Measurements from ENCODE around the gene ADAM21.
A peak's percentile ranks its signal among the peaks of the same experiment; 100 is the strongest.
"Not testable (repeated sequence)": the region's sequence is repeated elsewhere in the genome, so short reads cannot be mapped to it uniquely, and the experiment has no call there.

ADAM21 gene

GRCh38 chr14:70451874-70452273 lies at the start of gene ADAM21:
Gene ADAM21, plus strand, starts transcription at chr14:70452174. Its CDS starts 5,326 bp downstream, at chr14:70457500.
- no peak for DNase-seq

- DNase-seq: not testable (repeated sequence)
These were observed 48.6 kb upstream of the ADAM21 start for GRCh38 chr14:70403335-70403734.

DNA sequence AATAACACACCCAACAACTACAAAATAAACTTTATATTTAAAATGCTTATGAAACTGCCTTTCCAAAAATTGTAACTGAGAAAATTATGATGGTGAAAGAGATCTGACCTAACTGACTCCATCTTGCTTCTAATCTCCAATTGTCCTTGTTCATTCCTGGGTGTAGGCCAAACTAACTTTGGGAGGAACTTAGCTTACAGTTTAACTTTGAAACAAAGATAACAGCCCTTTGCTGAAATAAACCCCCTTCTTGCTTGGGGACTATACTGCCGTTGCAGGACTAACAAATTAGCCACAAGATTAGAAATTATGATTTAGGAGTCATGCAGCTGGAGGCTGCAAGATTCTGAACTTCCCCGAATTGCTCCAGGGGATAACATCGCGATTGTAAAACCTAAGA lies 45.8 kb upstream of the ADAM21 start:
- not testable (repeated sequence) for DNase-seq

- no peak for DNase-seq
These were observed 44.4 kb upstream of the ADAM21 start for GRCh38 chr14:70407621-70408020.

GRCh38 chr14:70415788-70416187 lies 36.2 kb upstream of the ADAM21 start:
- no peak for DNase-seq

GRCh38 chr14:70416338-70416724 lies 35.6 kb upstream of the ADAM21 start:
- no peak for DNase-seq

DNA sequence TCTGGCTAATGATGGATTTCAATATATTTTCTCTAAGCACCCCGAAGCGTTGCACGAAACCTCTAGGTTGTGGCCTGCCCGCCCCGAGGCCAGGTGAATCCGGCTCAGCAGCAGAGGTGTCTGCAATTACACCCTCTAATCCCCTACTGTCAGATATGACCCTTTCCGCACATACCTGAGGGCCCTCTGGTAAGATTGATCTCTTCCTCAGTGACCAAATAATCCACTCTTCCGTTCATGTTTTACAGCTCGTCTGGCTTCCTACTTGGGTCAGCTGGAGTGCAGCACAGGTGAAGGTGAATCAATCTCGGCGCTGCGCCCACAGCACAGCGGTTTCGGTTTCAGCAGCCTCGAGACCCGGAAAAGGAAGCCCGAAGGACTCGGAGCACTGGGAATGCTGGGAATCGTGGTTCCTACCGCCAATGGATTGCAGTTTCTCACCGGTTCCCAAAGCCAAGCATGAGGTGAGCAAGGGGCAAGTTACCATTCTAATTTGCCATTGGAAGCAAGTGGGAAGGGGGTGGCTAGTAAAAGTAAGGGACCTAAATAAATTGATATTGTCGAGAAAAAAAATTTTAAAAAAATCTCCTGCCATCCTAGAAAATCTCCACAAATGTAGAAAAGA lies 35.1 kb upstream of the ADAM21 start, which contains the start of gene SYNJ2BP:
TSS of gene SYNJ2BP (minus strand) at position 366 of the 625 bp plus-strand sequence. CDS start at position 239, 127 bp downstream.
- peak; percentile 67 for DNase-seq

DNA sequence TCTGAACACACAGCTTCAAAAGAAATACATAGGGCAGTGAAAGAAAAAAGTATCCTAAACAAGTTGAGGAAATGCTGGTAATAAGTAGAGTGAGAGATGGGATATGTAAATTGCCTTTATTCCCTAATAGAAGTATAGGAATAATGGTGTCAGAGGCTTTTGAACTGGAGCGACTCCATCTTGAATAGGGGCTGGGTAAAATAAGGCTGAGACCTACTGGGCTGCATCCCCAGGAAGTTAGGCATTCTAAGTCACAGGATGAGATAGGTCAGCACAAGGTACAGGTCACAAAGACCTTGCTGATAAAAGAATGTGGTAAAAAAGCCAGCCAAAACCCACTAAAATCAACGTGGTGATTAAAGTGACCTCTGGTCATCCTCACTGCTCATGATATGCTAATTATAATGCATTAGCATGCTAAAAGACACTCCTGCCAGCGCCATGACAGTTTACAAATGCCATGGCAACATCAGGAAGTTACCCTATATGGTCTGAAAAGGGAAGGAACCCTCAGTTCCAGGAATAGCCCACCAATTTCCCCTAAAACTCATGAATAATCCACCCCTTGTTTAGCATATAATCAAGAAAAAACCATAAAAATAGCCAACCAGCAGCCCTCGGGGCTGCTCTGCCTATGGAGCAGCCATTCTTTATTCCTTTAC lies 32.6 kb upstream of the ADAM21 start:
- not testable (repeated sequence) for DNase-seq

DNA sequence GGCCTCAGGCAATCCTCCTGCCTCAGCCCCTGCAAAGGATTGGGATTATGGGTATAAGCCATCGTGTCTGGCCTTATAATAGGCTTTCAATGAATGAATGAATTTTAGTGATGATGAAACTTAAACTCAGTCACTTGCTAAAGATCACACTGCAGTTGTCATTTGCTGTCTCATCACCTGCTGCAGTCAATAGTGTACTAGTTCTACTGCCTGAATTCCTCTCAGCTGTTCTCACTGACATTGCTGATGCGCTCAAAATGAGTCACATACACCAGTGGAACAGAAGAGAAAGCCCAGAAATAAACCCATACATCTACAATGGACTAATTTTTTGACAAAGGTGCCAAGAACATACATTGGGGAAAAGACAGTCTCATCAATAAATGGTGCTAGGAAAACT lies 29.4 kb upstream of the ADAM21 start:
- DNase-seq: no peak

GRCh38 chr14:70425354-70425753 lies 26.6 kb upstream of the ADAM21 start:
- no peak for DNase-seq

- not testable (repeated sequence) for DNase-seq
These were observed 25.4 kb upstream of the ADAM21 start for GRCh38 chr14:70426555-70426954.

- no peak for DNase-seq
These were observed 15.1 kb upstream of the ADAM21 start for GRCh38 chr14:70436867-70437266.

DNA sequence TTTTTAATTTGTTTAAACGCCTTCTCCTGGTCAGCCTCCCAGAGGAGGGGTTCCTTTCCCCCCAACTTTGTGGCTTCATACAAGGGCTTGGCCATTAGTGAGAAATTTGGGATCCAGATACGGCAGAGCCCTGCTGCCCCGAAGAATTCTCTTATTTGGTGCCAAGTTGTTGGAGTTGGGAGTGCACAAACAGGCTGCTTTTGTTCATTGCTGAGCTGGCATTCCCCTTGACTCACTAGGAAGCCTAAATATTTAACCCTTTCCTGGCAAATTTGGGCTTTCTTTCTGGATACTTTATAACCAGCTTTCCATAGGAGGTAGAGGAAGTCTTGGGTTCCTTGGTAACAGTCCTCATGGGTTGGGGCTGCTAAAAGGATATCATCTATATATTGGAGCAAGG lies 10.3 kb upstream of the ADAM21 start:
- no peak for DNase-seq

- no peak for DNase-seq
These were observed 9.2 kb upstream of the ADAM21 start for GRCh38 chr14:70442750-70443149.

DNA sequence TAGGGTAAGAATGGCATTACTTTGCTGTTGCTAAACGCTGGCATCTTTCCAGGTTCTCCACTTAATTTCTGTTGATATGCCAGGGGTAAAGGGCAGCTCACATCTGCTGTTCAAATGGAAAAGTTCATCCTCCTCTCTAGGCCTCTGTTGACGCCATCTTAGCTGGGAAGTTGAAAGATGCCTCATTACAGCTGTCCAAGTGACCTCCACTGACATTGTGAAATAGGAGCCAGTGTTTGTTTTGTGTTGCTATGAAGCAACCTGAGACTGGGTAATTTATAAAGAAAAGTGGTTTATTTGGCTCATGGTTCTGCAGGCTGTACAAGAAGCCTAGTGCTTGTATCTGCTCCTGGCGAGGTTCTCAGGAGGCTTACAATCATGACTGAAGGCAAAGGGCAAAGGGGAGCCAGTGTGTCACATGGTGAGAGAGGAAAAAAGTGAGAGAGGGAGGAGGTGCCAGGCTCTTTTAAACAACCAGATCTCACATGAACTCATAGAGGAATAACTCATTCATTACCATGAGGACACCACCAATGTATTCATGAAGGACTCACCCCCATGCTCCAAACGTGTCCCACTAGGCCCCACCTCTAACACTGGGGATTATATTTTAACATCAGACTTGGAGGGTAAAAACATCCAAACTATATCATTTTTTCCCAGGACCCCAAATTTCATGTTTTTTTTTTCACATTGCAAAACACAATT lies 3.2 kb upstream of the ADAM21 start:
- DNase-seq: no peak

DNA sequence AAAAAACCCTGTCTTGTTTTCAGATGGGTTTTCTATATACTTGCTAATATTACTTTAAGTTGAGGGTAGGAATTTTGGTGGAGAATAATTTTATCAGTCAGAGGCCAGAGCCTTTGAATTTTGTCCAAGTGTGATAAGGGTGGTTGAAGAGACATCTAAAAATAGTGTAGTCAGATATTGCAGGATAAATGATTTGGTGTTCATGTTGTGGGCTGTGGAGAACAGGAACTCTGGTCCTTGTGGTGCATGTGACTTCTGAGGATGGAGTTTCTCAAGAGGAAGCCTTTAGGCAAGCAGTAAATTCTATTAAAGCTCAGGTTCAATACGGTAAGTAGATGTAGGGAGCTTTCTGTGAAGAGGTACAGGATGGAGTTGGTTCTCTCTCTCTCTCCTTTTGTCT lies 2.8 kb downstream of the ADAM21 start:
- DNase-seq: no peak

DNA sequence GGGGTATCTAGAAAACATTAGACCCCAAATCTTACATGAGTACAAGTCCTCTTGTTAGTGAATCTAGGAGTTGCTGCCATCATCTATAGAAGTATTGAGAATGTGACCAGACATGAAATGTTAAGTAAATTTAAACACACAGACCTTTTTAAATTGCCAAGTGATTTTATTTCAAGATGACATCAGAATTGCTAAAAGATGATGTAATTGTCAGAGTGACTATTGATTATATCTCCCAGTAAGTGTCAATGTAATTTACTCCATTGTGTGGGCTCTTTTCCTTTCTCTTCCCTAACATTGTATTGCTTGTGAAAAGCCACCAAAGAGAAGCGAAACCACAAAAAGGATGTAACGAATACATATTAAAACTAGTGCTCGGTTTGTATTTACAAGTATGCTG lies 16.8 kb downstream of the ADAM21 start:
- DNase-seq: no peak

DNA sequence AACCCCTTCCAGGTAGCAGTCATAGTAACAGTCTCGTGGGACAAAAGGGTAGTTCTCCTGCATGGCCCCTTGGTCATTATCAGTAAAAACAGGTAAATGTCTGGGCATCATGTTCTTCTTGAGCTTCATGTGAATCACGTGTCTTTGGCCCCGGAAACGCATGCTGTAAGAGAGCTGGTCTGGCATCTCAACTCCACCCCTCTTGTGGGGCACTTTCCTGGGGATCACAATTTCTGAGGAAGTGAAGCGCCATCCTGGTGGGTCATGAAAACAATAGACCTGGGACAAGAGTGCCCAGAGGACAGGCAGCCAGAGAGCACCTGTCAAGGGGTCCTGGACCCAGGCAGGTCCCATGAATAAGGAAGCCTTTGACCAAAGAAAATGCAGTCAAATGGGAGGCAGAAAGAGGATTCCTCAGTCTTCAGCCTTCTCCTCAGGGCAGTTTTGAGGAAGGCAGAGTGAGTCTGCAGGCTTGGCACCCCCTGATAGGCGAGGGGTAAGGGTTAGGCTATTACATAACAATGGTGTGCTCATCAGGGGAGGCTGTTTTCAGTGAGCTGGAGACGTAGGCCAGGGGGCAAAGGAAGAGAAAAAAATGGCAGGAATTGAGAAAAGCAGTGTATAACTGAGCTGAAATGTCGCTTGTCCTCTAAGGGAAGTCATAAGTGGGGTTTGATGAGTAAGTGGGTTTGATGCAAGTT lies 19.0 kb downstream of the ADAM21 start:
- DNase-seq: not testable (repeated sequence)

- no peak for DNase-seq
These were observed 20.5 kb downstream of the ADAM21 start for GRCh38 chr14:70472253-70473159.

- no peak for DNase-seq
These were observed 21.9 kb downstream of the ADAM21 start for GRCh38 chr14:70473825-70474224.

- DNase-seq: not testable (repeated sequence)
These were observed 23.5 kb downstream of the ADAM21 start for GRCh38 chr14:70475459-70475858.
